HG02571 (cell line): ENCODE results near the gene PPARG.
"Not testable (repeated sequence)": the region's sequence is repeated elsewhere in the genome, so short reads cannot be mapped to it uniquely, and the experiment has no call there.

Experiments used
- ATAC-seq: cut with Tn5 transposase; IDR thresholded peaks from one replicate; pipeline ENCODE4 v1.9.1; 2021; ENCODE audit warnings: mild to moderate bottlenecking, moderate library complexity; ENCODE audit not compliant: unreplicated experiment

PPARG gene

DNA sequence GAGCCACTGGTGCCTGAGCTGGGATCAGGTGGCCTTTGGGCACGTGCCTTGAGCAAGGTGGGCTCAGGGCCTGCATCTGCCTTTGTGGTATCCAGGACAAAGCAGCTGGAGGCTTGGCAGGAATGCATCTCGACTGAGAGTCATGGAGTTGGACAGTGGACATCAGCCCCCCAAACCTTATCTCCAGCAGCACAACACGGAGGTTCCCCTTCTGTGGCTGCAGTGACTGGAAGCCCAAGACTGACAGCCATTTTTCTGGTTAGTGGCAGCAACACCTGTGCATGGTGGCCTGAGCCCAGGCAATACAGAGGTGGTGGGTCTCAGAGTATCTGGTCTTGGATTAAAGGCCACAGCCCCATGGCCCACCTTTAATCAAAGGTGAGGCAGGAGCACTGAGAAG, 167.6 kb downstream of the PPARG start:
- ATAC-seq = no peak

DNA sequence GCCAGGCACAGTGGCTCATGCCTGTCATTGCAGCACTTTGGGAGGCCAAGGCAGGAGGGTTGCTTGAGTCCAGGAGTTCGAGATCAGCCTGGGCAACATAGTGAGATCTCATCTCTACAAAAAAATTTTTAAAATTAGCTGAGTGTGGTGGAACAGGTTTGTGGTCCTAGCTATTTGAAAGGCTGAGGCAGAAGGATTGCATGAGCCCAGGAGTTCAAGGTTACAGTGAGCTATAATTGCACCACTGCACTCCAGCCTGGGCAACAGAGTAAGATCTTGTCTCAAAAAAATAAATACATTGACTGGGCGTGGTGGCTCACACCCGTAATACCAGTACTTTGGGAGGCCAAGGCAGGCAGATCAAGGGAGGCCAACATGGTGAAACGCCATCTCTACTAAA, 168.5 kb downstream of the PPARG start:
- not testable (repeated sequence) for ATAC-seq

DNA sequence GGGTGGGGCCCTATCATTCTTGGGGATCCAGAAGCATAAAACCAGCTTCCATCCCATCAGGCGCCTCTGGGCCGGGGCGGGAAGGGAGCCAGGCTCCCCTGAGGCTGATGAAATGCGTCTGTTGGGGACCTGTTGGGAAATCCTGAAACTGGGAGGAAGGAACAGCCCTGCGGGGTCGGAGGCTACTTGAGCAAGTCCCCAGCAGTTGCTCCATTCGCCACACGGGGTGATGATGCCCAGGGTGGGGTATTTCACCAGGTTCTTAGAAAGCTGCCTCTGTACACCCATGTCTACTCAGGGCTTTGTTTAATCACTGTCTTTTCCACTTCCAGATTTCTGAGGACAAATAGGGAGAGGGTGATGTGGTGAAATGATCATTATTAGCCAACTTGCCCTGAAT, 170.0 kb downstream of the PPARG start:
- ATAC-seq = no peak

DNA sequence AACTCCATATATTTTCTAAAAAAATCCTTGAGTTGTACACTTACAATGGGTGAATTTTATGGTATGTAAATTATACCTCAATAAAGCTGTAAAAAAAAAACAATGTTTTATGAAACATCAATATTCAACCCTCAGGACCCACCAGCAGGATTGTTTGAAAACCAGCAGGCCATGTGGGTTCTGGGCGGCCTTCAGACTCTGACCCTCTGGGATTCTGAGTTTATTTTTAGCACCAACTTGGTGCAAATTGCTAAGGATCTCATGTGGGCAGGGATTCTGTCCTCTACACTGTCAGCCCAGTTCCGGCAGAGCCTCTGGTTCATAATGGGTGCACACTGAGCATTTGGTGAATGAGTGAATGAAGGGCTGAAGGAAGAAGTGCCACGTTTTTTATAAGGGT, 171.3 kb downstream of the PPARG start:
- ATAC-seq = no peak

- ATAC-seq = no peak
Measured at GRCh38 chr3:12461097-12461649, 172.3 kb downstream of the PPARG start.

DNA sequence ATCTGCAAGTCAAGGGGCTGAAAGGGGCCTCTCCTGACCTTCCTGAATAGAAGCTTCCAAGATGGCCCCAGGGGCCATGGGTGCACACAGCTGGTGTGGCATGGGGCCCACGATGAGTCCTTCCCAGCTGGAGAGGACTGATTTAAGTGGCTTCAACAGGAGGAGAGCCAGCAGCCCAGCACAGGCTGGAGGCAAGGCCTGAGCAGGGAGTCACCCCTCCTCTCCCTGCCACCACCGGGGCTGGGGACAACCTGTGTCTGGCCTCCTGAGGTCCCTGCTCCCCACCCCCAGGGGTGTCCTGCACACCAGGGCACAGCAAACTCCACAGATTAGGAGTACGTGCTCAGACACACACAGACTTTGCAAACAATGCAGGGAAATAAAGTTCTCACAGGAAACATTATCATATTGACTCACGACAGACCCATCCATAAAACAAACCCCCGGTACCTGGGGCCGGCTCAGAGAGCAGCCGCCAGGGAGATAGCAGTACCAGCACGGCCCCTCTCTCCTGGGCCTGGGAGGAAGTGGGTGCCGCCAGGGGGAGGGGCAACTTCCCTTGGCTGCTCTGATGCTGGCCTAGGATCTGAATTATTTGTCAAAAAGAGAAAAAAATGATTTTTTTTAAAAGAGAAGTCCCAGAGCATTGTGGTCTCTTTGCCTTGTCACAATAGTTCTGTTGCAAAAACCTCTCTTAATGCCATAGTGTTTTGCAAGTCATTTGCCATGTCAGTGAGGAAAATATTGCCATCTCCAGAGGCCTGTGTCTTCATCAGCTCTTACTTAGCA, 173.5 kb downstream of the PPARG start:
- ATAC-seq = no peak

GRCh38 chr3:12463686-12464085, 174.8 kb downstream of the PPARG start:
- no peak for ATAC-seq

- ATAC-seq = no peak
Measured at GRCh38 chr3:12464181-12464580, 175.3 kb downstream of the PPARG start.

DNA sequence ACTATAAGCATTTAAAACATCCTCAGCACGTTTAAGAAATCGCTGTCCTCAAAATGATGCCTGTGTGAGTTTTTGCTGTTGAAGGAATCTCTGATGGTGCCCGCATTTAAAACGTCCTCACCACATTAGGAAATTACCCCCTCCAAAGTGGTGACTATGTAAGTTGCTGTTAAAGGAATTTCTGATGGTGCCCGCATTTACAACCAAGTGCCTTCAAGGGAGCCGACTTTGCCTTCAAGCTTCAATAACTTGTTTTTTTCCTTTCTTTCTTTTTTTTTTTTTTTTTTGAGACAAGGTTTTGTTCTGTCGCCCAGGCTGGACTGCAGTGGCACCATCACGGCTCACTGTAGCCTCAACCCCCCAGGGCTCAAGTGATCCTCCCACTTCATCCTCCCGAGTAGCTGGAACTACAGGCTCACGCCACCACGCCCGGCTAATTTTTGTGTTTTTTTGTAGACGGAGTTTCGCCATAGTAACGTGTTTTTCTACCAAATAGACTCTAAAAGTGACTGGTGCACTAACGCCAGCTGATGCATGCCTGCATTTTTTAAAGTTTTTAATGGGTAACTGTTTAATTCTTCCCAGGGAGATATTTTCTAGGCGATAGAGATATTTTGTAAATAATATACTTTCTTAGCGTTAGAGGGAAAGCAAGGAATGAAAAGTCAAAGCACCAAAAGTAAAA, 176.4 kb downstream of the PPARG start:
- ATAC-seq = no peak

DNA sequence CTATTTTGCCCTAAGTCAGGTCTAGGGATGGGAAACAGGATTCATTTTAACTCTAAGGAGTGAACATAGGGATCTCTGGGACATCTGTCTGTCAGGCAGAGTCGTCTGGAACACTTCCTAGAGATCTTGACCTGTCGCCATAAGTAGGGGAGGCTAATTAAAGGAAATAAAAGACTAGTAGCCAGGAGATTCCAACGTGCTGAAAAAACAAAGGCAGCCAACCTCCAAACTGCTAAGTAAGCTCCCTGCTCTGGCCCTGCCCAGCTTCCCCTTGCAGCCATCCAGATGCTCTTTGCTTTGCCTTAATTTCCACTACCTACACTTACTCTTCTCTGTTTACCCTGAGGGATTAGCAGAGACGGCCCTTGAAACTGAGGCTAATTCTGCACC, 177.0 kb downstream of the PPARG start:
- ATAC-seq = no peak

- no peak for ATAC-seq
Measured at GRCh38 chr3:12467746-12468145, 178.9 kb downstream of the PPARG start.

- no peak for ATAC-seq
Measured at GRCh38 chr3:12468276-12468675, 179.4 kb downstream of the PPARG start.

DNA sequence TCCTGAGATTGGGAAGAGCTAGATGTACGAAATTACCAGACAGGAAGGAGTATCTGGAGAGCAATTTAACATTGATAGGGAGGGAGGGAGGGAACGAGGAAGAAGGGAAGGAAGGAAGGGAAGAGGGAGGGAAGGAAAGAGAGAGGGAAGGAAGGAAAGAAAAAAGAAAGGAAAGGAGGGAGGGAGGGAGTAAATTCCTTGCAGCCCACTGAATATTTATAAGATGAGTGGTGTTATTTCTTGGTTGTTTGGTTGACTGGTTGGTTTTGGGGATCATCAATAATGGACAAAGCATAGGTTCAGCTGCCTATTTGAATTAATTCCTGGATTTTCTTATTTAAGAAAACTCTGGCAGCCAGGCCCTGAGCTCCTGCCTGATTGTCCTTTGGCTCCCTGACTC, 179.9 kb downstream of the PPARG start:
- no peak for ATAC-seq

- ATAC-seq = not testable (repeated sequence)
Measured at GRCh38 chr3:12469222-12469621, 180.4 kb downstream of the PPARG start.

DNA sequence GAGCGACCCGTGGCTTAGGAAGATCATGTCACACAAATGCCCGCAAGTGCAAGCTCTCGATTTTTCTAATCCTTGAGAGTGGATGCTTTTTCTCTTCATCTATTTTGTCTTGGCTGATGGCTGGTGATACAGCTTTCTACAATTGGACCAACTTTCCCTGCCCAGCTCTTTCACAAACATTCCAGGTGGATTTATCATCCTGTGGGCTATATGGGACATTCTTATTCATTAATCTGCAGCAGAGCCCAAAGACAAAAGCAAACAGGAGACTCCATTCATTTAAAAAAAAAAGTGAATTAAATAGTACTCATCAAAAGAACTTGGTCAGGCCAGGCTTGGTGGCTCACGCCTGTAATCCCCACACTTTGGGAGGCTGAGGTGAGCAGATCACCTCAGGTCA, 181.2 kb downstream of the PPARG start:
- ATAC-seq = no peak

GRCh38 chr3:12470680-12471079, 181.8 kb downstream of the PPARG start:
- ATAC-seq = no peak

DNA sequence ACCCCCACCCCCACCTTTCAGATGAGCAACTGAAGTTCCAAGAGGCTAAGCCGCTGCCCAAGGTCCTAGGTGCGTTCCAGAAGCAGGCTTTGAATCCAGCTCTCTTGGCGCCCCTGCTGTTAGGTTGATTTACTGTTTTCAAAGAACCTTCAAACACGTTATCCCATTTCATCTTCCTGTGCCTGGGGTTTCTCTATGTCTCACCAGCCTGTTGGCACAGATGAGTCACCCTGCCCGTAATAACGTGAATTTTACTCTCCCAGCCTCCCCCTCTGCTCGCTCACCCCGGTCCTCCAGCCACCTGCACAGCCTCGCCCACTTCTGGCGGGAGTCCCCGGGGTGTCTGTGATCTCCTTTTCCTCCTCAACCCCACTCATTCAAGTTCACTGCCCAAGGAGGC, 182.4 kb downstream of the PPARG start:
- ATAC-seq = no peak

DNA sequence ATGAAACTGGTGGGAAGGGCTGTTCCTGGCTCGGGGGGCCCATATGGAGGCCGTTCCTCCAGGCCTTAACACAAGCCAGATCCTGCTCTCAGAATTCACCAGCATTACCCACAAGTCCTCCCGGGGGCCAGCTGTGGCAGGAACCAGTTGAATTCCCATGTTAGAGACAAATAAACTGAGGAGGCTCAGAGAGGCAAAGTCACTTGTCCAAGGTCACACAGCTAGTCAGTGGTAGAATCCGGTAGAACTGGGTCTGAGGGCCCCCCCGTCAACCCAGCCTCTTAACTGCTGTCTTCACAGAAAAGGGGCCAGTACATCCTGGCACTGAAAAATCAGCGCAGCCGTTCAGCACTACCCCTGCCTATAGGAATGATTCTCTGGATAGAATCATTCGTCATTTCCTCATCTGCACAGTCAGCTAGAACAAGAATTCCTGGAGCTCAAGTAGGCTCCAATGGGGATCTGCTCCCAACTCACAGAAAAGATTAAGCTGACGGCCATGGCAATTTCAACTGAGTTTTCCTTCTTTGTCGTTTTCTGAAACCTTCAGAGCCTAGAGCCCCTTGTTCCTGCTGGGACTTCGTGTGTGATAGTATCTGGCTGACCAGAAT, 183.2 kb downstream of the PPARG start:
- no peak for ATAC-seq

- ATAC-seq = no peak
Measured at GRCh38 chr3:12472796-12473195, 183.9 kb downstream of the PPARG start.

- ATAC-seq = no peak
Measured at GRCh38 chr3:12473511-12473910, 184.6 kb downstream of the PPARG start.

- no peak for ATAC-seq
Measured at GRCh38 chr3:12476238-12476897, 187.5 kb downstream of the PPARG start.
